Nephron progenitor cell (in vitro differentiated cells): ENCODE measurements around the gene CPA4.

Source experiments
- DNase-seq: peaks from one replicate; pipeline ENCODE4 v3.0.0; 2021
- H3K27ac Mint-ChIP-seq: 2 replicates; pipeline ENCODE4 v1.8.0; 2021; ENCODE audit warnings: mild to moderate bottlenecking, moderate library complexity, mixed read lengths
- H3K27me3 Mint-ChIP-seq: 2 replicates; pipeline ENCODE4 v1.8.0; 2021; ENCODE audit warnings: mild to moderate bottlenecking, low read depth, mixed read lengths; ENCODE audit not compliant: poor library complexity
- H3K36me3 Mint-ChIP-seq: 2 replicates; pipeline ENCODE4 v1.8.0; 2021; ENCODE audit warnings: low read depth, mixed read lengths
- H3K4me1 Mint-ChIP-seq: 2 replicates; pipeline ENCODE4 v1.8.0; 2021; ENCODE audit warnings: mixed read lengths
- H3K4me3 Mint-ChIP-seq: 2 replicates; pipeline ENCODE4 v1.8.0; 2021; ENCODE audit warnings: mild to moderate bottlenecking, moderate library complexity, mixed read lengths
- H3K9me3 Mint-ChIP-seq: 2 replicates; pipeline ENCODE4 v1.8.0; 2021; ENCODE audit warnings: mild to moderate bottlenecking, moderate library complexity, mixed read lengths
- CTCF ChIP-seq: fragments of 200-600 bp; sonication (generic); IDR thresholded peaks from 2 replicates; pipeline ENCODE4 v1.5.0; 2021; ENCODE audit warnings: antibody characterized with exemption

The CPA4 gene

GRCh38 chr7:130371046-130371445 is 78.1 kb downstream of the CPA4 start:
- Mint-ChIP-seq H3K4me3 (no peak overlapping the region), H3K36me3 (peaks cover 12% of the 10 kb centered on the region), H3K9me3 (peaks cover 17% of the 10 kb centered on the region), H3K27me3 (no peaks in the 10 kb centered on the region), H3K4me1 (peaks cover 85% of the 10 kb centered on the region), H3K27ac (no peak overlapping the region)
- no peak for DNase-seq
- TF ChIP-seq CTCF, result no peak

- TF ChIP-seq CTCF, result no peak
- peaks cover 32% of the 10 kb centered on the region for H3K9me3 Mint-ChIP-seq
- no peaks in the 10 kb centered on the region for H3K27me3 Mint-ChIP-seq
- peaks cover 26% of the 10 kb centered on the region for H3K36me3 Mint-ChIP-seq
- peaks cover 73% of the 10 kb centered on the region for H3K4me1 Mint-ChIP-seq
- no peak for DNase-seq
- H3K27ac Mint-ChIP-seq, result peak overlapping the region; percentile 100
- no peak overlapping the region for H3K4me3 Mint-ChIP-seq
Measured at GRCh38 chr7:130372402-130373165, 79.6 kb downstream of the CPA4 start.
